Activated naive CD4-positive, alpha-beta T cell treated with anti-CD3 and anti-CD28 coated beads, Interleukin-2, amount 10 ng/mL, durations not matched to agents 7 days and 5 days (primary cell): ENCODE measurements around the gene DPY19L1.
"Not testable (repeated sequence)": the region's sequence is repeated elsewhere in the genome, so short reads cannot be mapped to it uniquely, and the experiment has no call there.

ENCODE experiments used
- CTCF ChIA-PET: fragments of 350-600 bp; sonication (Branson Sonifier 250); formaldehyde crosslinking; loops from one replicate; lab custom pipeline; 2021; ENCODE audit warnings: antibody characterized with exemption; lab: Charles Lee
- DNase-seq: peaks from one replicate; pipeline ENCODE4 v3.0.0-alpha.2; 2020
- H3K27ac Mint-ChIP-seq: one replicate; pipeline ENCODE4 v1.8.0; 2021; ENCODE audit warnings: mild to moderate bottlenecking, moderate library complexity, mixed read lengths
- H3K27me3 Mint-ChIP-seq: one replicate; pipeline ENCODE4 v1.8.0; 2021; ENCODE audit warnings: mild to moderate bottlenecking, mixed read lengths
- H3K36me3 Mint-ChIP-seq: one replicate; pipeline ENCODE4 v1.8.0; 2021; ENCODE audit warnings: mixed read lengths
- H3K4me1 Mint-ChIP-seq: one replicate; pipeline ENCODE4 v1.8.0; 2021; ENCODE audit warnings: mixed read lengths
- H3K4me3 Mint-ChIP-seq: one replicate; pipeline ENCODE4 v1.8.0; 2021; ENCODE audit warnings: mild to moderate bottlenecking, moderate library complexity, mixed read lengths
- H3K9me3 Mint-ChIP-seq: one replicate; pipeline ENCODE4 v1.8.0; 2021; ENCODE audit warnings: mixed read lengths

Gene DPY19L1

DNA sequence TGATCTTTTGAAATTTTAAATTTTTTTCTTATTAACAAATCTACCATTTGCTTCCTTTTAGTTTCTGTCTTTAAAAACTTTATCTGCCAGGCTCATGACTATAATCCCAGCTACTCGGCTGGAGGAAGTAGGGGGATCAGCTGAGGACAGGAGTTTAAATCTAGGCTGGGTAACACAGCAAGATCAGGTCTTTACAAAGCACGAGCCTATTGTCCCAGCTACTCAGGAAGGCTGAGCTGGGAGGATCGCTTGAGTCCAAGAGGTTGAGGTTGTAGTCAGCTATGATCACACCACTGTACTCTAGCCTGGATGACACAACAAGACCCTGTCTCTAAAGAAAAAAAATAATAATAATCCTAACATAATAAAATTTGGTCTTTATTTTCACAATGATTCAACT, 17.5 kb downstream of the DPY19L1 start:
- H3K4me3 Mint-ChIP-seq = no peak overlapping the region
- H3K27me3 Mint-ChIP-seq = peaks cover 3% of the 10 kb centered on the region
- peaks cover 2% of the 10 kb centered on the region for H3K36me3 Mint-ChIP-seq
- H3K9me3 Mint-ChIP-seq = no peaks in the 10 kb centered on the region
- DNase-seq = no peak
- H3K27ac Mint-ChIP-seq = no peak overlapping the region
- H3K4me1 Mint-ChIP-seq = no peaks in the 10 kb centered on the region
- CTCF ChIA-PET = no interaction called here

DNA sequence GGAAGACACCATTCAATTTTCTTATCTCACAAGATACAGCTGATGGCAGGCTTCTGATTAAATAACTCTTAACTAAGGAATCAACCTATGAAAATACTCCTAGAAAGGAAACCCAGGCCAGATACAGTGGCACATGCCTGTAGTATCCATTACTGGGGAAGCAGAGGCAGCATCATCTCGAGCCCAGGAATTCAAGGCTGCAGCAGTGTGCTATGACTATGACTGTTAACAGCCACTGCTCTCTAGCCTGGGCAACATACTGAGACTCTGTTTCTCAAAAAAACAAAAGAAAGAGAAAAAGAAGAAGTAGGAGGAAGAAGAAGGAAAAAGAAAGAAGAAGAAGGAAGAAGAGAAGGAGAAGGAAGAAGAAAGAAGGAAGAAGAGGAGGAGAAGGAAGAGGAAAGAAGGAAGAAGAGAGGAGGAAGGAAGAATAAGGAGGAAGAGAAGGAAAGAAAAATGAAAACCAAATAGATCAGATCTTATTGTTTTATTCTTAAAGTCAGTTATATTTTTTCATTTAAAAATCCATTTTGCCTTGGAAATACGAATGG, 18.0 kb downstream of the DPY19L1 start:
- Mint-ChIP-seq H3K27me3 (peaks cover 3% of the 10 kb centered on the region), H3K36me3 (peaks cover 2% of the 10 kb centered on the region), H3K4me3 (no peak overlapping the region), H3K4me1 (no peaks in the 10 kb centered on the region), H3K27ac (no peak overlapping the region), H3K9me3 (no peaks in the 10 kb centered on the region)
- DNase-seq = no peak
- CTCF ChIA-PET = no interaction called here

DNA sequence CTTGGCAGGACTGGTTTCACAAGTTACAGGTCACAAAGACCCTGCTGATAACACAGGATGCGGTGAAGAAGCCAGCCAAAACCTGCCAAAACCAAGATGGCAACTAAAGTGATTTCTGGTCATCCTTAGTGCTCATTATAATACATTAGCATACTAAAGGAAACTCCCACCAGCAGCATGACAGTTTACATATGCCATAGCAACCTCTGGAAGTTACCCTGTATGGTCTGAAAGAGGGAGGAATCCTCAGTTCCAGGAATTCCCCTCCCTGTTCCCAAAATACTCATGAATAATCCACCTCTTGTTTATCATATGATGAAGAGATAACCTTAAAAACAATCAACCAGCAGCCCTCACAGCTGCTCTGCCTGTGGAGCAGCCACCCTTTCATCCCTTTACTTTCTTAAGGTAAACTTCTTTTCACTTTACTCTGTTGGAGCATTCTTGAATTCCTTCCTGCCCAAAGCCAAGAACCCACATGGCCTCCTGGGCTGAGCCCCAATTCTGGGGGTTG, 21.9 kb downstream of the DPY19L1 start:
- peaks cover 3% of the 10 kb centered on the region for H3K36me3 Mint-ChIP-seq
- no peaks in the 10 kb centered on the region for H3K9me3 Mint-ChIP-seq
- H3K27me3 Mint-ChIP-seq = no peaks in the 10 kb centered on the region
- no peak for DNase-seq
- H3K4me1 Mint-ChIP-seq = no peaks in the 10 kb centered on the region
- CTCF ChIA-PET = no interaction called here
- no peak overlapping the region for H3K4me3 Mint-ChIP-seq
- H3K27ac Mint-ChIP-seq = no peak overlapping the region

DNA sequence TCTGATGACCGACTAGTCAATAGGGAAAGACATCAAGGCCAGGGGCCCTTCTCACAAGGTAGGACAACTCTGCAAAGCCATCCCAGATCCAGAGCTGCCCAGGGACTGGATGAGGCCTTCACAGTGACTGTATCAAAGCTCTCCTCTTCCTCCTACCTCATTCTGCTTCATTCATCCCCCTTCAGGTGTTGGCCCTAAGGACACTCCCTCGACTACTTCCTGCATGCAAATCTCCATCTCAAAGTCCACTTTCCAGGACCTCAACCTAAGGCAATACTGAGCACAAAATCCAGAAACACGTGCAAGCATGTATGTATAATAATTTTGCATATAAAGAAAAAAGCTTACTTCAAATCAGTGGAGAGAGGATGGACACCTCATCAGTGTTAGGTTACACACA, 25.1 kb downstream of the DPY19L1 start:
- Mint-ChIP-seq H3K9me3 (no peaks in the 10 kb centered on the region), H3K27ac (no peak overlapping the region), H3K27me3 (no peaks in the 10 kb centered on the region), H3K36me3 (peaks cover 4% of the 10 kb centered on the region), H3K4me3 (no peak overlapping the region), H3K4me1 (no peaks in the 10 kb centered on the region)
- CTCF ChIA-PET = no interaction called here
- DNase-seq = no peak

DNA sequence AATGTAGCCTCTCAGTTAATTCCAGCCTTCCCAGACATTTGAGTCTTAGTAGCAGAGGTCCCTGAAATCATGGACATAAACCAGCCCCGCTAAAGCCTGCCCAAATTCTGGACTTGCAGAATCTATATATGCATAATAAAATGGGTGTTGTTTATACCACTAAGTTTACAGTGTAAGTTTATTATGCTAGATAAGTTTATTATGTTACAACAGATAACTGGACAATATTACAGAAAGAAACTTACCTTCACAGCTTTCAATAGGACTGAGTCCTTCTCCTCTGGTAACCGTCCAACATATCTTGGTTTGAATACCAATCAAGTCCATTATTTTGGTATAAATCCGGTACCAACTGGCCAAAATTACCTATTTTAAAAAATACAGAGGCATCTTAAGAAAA, 26.2 kb downstream of the DPY19L1 start:
- no peak overlapping the region for H3K4me3 Mint-ChIP-seq
- H3K9me3 Mint-ChIP-seq = no peaks in the 10 kb centered on the region
- no peak for DNase-seq
- no peak overlapping the region for H3K27ac Mint-ChIP-seq
- H3K27me3 Mint-ChIP-seq = no peaks in the 10 kb centered on the region
- H3K36me3 Mint-ChIP-seq = peaks cover 2% of the 10 kb centered on the region
- no peaks in the 10 kb centered on the region for H3K4me1 Mint-ChIP-seq
- CTCF ChIA-PET = no interaction called here

DNA sequence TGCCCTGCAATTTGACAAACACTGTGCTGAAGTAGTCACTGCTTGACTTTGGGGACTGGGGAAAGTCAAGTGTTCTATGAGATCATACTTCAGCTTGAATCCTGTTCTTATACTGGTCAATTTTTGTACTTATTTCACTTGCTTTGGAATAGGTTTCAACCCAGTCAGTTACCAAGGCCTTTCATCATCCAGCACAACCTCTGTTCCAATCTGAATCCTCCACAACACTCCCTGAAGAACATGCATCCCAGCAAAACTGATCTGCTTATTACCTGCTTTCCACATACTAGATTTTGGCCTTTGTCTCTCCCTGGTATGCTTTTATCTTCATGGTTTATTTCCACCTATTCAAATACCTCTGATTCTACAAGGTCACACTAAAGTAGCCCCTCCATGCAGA, 29.5 kb downstream of the DPY19L1 start:
- CTCF ChIA-PET = no interaction called here
- no peak overlapping the region for H3K27ac Mint-ChIP-seq
- H3K36me3 Mint-ChIP-seq = peaks cover 2% of the 10 kb centered on the region
- no peaks in the 10 kb centered on the region for H3K9me3 Mint-ChIP-seq
- no peaks in the 10 kb centered on the region for H3K4me1 Mint-ChIP-seq
- H3K4me3 Mint-ChIP-seq = no peak overlapping the region
- H3K27me3 Mint-ChIP-seq = no peaks in the 10 kb centered on the region
- DNase-seq = no peak

DNA sequence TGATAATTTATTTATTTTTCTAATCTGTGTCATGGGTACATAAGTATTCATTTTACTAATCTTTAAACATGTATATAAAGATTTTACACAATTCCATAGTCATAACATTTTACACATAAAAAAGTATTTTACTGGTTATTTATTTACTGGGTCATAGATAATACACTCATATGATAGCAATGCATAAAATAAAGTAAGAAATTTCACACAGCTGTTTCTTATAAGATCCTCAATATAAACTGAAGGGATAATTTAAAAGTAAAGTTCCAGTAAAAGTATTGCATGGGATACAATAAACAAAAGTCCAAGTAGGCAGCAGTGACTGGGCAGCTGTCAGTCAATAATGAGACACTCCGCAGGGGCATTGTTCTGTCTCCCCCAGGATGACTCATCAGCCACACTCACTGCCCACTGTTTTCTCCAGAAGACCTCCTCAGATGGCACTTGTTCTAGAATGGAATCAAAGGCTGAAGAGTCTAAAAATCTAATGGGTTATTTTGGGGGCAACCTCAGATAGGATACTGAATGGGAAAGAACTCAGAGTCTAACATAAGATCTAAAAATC, 32.7 kb downstream of the DPY19L1 start:
- Mint-ChIP-seq H3K27ac (no peak overlapping the region), H3K4me3 (no peak overlapping the region), H3K4me1 (no peaks in the 10 kb centered on the region), H3K27me3 (no peaks in the 10 kb centered on the region), H3K36me3 (no peaks in the 10 kb centered on the region), H3K9me3 (no peaks in the 10 kb centered on the region)
- DNase-seq = no peak
- CTCF ChIA-PET = no interaction called here

DNA sequence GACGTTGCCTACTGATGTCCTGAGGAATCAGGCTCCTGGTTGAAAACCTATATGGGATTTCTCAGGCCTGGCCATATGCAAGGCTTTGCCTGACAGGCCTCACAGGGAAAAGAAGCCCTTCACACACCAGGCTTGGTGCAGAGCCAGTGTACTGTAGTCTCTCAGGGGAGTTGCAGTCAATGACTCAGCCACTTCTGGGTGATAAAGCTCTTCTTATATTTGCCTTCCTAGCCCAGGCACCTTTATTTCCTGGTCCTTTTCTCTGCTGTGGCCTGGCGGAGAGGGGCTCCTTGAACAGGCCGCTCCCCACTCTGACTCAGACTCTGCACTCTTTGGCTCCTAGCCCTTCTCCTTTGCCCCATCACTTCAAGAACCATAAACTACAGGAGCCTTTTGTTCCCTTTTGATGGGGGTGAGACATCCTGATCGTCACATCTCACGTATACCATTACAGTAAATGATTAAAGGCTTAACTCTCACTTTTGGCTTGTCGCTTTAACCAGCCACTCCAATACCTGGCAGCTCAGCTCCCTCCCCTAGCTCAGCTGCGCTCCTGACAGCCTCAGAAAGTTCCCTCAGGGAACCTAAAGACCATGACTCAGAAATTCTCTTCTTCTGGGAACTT, 33.5 kb downstream of the DPY19L1 start:
- no peaks in the 10 kb centered on the region for H3K9me3 Mint-ChIP-seq
- CTCF ChIA-PET = interaction anchor here (0.7 kb wide), 1 partner anchor 103 kb away, joined by 3 read pairs; no protein-coding TSS in a partner anchor
- no peak overlapping the region for H3K4me3 Mint-ChIP-seq
- no peak overlapping the region for H3K27ac Mint-ChIP-seq
- no peaks in the 10 kb centered on the region for H3K27me3 Mint-ChIP-seq
- DNase-seq = no peak
- H3K4me1 Mint-ChIP-seq = no peaks in the 10 kb centered on the region
- H3K36me3 Mint-ChIP-seq = no peaks in the 10 kb centered on the region

DNA sequence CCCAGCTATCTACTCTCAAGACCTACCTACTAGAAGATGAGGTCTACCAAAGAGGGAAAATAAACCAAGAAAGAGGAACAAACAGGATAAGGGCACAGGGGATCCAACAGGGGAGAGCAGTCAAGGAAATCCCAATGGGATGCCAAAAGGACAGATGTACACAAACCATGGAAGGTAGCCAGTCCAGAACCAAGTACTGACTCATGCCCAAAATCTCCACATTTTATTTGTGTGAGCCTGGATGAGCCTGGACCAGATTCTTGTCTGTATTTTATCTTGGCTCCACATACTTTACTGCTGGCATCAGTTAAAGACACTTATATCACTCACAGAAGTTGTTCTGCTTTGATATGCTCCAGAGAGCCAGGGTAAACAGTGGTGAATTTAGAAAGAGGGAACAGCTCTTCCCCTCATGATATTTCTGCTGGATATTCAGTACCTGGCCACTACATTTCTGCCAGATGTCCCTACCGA, 34.1 kb downstream of the DPY19L1 start:
- CTCF ChIA-PET = interaction anchor here (0.7 kb wide), 1 partner anchor 103 kb away, joined by 3 read pairs; no protein-coding TSS in a partner anchor
- not testable (repeated sequence) for DNase-seq, H3K36me3 Mint-ChIP-seq, H3K27ac Mint-ChIP-seq, H3K4me3 Mint-ChIP-seq, H3K27me3 Mint-ChIP-seq, H3K9me3 Mint-ChIP-seq, H3K4me1 Mint-ChIP-seq

DNA sequence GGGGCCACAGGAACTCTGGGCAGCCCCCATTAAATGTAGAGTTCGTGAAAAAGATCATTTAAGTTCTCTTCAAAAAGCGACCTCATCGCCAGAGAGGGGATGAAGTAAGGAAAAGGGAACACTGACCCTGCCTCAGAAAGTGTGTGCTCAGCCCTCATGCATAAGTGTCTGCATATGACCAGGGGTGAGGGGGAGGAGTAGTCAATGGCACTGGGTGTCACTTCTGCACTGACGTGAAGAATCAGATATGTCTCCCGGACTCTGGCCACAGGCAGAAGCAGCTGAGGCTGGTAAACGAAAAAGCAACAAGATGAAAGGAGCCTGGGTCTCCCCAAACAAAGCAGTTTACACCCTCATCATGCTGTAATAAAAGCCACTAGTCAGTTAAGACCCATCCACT, 39.0 kb downstream of the DPY19L1 start:
- DNase-seq, H3K4me1 Mint-ChIP-seq, H3K27ac Mint-ChIP-seq, H3K9me3 Mint-ChIP-seq, H3K36me3 Mint-ChIP-seq, H3K4me3 Mint-ChIP-seq, CTCF ChIA-PET, H3K27me3 Mint-ChIP-seq: not testable (repeated sequence)

DNA sequence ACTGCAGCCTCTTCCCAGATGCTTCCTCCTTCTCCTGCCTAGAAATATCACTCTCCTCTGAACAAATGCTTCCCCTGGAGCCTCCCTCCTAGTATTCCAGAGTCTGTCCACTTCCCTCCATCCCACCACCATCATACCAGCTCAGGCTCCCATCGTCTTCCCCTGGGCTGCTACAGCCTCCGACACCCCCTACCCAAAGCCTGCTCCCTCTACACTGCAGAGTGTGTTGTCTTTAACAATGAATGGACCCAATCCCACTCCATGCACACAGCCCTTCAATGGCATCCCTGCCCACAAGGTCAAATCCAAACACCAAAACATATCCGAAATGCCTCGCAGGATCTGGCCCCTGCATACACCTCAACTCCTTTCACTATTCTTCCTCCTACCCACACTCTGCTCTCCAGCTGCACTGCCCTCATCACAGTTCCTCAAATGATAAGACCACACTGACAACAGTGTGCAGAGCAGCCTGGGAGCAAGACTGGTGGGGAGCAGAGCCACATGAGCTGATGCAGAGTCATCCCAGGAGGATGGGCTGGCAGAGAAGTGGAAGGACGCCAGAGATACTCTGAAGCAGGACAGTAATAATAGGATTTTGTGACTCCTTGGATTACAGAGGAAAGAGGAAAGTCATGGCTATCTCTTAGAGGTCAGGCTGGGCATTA, 40.7 kb downstream of the DPY19L1 start:
- H3K9me3 Mint-ChIP-seq, H3K4me3 Mint-ChIP-seq, H3K4me1 Mint-ChIP-seq, H3K27ac Mint-ChIP-seq, H3K36me3 Mint-ChIP-seq, DNase-seq, H3K27me3 Mint-ChIP-seq: not testable (repeated sequence)
- CTCF ChIA-PET = interaction anchor here (0.6 kb wide), 1 partner anchor 12 kb away, joined by 3 read pairs; no protein-coding TSS in a partner anchor

DNA sequence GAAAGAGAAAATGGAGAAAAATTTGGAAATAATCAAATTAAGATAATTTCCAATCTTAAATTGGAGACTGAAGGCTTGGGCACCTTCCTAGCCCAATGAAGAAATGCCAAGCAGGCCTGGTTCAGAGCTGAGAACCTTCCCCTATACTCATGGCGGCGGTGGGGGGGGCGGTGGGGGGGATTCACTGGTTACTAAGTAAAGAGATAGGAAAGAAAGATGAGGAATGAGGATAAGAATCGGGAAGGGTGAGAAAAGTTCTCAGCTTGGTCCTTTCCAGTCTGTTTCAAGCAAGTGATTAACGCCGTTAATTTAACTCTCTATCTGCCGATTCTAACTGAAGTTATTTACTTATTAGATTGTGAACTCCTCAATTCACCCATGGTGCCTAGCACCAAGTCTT, 41.5 kb downstream of the DPY19L1 start:
- Mint-ChIP-seq H3K9me3 (no peaks in the 10 kb centered on the region), H3K4me1 (peaks cover 13% of the 10 kb centered on the region), H3K27me3 (no peaks in the 10 kb centered on the region), H3K27ac (no peak overlapping the region), H3K4me3 (no peak overlapping the region), H3K36me3 (no peaks in the 10 kb centered on the region)
- no peak for DNase-seq
- CTCF ChIA-PET = no interaction called here

DNA sequence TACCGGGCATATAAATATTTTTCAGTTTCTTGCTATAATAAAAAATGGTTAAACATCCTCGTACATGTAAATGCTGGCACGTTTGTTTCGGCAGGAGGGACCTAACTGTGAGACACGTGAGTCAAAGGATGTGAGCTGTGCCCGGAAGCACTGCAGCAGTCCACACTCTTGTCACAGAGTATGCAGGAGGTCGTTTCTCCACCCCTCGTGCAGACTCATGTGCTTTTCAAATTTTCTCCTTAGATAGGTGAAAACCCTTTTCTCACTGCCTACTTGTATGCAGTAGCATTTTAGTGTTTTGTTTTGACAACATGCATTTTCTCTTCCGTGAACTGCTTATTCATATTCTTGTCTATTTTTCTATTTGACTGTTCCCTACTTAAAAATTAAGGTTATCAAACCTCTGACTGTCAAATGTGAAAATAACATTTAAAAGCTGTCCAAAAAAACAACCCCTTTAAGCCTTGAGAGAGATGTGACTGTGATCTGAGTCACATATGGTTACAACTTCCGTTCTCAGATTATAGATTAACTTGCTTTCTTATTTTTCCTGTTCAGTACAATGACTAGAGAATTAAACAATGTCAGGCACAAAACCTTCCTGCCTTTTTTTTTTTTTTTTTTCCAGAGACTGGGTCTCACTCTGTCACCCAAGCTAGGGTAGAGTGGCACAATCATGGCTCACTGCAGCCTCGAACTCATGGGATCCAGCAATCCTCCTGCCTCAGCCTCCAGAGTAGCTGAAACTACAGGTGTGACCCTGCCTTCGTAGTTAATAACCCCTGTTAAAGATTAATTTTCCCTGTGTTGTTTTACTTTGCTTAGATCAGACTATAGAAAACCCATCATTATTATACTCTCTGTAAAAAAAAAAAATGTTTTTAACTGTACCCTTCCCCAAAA, 45.1 kb downstream of the DPY19L1 start:
- Mint-ChIP-seq H3K27me3 (no peaks in the 10 kb centered on the region), H3K36me3 (no peaks in the 10 kb centered on the region), H3K9me3 (no peaks in the 10 kb centered on the region), H3K4me3 (peak overlapping the region; percentile 18), H3K27ac (peak overlapping the region; percentile 81), H3K4me1 (peaks cover 13% of the 10 kb centered on the region)
- CTCF ChIA-PET = no interaction called here
- peak; percentile 21 for DNase-seq
